Measurements from ENCODE around the gene PIAS4.

Gene PIAS4

GRCh38 chr19:3981736-3982681 is 25.5 kb upstream of the PIAS4 start:
- Histone ChIP-seq H3K27me3 (ENCODE audit: low read length) (no peaks in the 10 kb centered on the region), H3K9me2 (replicated peaks; ENCODE audit: insufficient read depth, low read length) (no peaks in the 10 kb centered on the region), H3K9ac (ENCODE audit: low read length) (no peak overlapping the region), H3K36me3 (ENCODE audit: low read length) (peaks cover 54% of the 10 kb centered on the region), H3K9me3 (ENCODE audit: insufficient read depth, low read length) (no peaks in the 10 kb centered on the region), H3K4me2 (ENCODE audit: low read depth, low read length, poor library complexity, severe bottlenecking) (no peak overlapping the region), H4K20me1 (ENCODE audit: low read depth, low read length) (peaks cover 48% of the 10 kb centered on the region; the same call in 1 of the 2 replicates), H3F3A (ENCODE audit: insufficient read depth) (peaks cover 67% of the 10 kb centered on the region), H3K4me3 (ENCODE audit: insufficient read depth, low read length, poor library complexity, severe bottlenecking) (no peak overlapping the region), H3K27ac (ENCODE audit: low read depth, low read length) (no peak overlapping the region), H3K79me2 (ENCODE audit: insufficient read depth, low read length) (peaks cover 57% of the 10 kb centered on the region), H2AFZ (ENCODE audit: low read depth, low read length, severe bottlenecking) (no peak overlapping the region)
- no peak for TF ChIP-seq EZH2phosphoT487 (conservative IDR thresholded peaks at IDR 0.05; ENCODE audit: low read length)
- TF ChIP-seq, protein P1, sequence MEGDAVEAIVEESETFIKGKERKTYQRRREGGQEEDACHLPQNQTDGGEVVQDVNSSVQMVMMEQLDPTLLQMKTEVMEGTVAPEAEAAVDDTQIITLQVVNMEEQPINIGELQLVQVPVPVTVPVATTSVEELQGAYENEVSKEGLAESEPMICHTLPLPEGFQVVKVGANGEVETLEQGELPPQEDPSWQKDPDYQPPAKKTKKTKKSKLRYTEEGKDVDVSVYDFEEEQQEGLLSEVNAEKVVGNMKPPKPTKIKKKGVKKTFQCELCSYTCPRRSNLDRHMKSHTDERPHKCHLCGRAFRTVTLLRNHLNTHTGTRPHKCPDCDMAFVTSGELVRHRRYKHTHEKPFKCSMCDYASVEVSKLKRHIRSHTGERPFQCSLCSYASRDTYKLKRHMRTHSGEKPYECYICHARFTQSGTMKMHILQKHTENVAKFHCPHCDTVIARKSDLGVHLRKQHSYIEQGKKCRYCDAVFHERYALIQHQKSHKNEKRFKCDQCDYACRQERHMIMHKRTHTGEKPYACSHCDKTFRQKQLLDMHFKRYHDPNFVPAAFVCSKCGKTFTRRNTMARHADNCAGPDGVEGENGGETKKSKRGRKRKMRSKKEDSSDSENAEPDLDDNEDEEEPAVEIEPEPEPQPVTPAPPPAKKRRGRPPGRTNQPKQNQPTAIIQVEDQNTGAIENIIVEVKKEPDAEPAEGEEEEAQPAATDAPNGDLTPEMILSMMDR (IDR thresholded peaks at IDR 0.05; ENCODE audit: insufficient read depth, low read length, poor library complexity, severe bottlenecking), result no peak

GRCh38 chr19:3982701-3983541 is 24.6 kb upstream of the PIAS4 start:
- Histone ChIP-seq H3K9ac (ENCODE audit: low read length) (no peak overlapping the region), H3F3A (ENCODE audit: insufficient read depth) (peaks cover 71% of the 10 kb centered on the region), H3K79me2 (ENCODE audit: insufficient read depth, low read length) (peaks cover 57% of the 10 kb centered on the region), H3K9me3 (ENCODE audit: insufficient read depth, low read length) (no peaks in the 10 kb centered on the region), H3K36me3 (ENCODE audit: low read length) (peaks cover 49% of the 10 kb centered on the region), H3K9me2 (replicated peaks; ENCODE audit: insufficient read depth, low read length) (no peaks in the 10 kb centered on the region), H3K4me3 (ENCODE audit: insufficient read depth, low read length, poor library complexity, severe bottlenecking) (no peak overlapping the region), H2AFZ (ENCODE audit: low read depth, low read length, severe bottlenecking) (no peak overlapping the region), H3K4me2 (ENCODE audit: low read depth, low read length, poor library complexity, severe bottlenecking) (peak overlapping the region; percentile 74), H3K27ac (ENCODE audit: low read depth, low read length) (no peak overlapping the region), H3K27me3 (ENCODE audit: low read length) (no peaks in the 10 kb centered on the region), H4K20me1 (ENCODE audit: low read depth, low read length) (peaks cover 43% of the 10 kb centered on the region; the same call in 1 of the 2 replicates)
- TF ChIP-seq EZH2phosphoT487 (conservative IDR thresholded peaks at IDR 0.05; ENCODE audit: low read length), result no peak
- TF ChIP-seq, protein P1 (IDR thresholded peaks at IDR 0.05; ENCODE audit: insufficient read depth, low read length, poor library complexity, severe bottlenecking), result no peak

GRCh38 chr19:3983542-3983914 is 24.0 kb upstream of the PIAS4 start:
- H3K4me3 ChIP-seq (ENCODE audit: insufficient read depth, low read length, poor library complexity, severe bottlenecking), result peak overlapping the region; percentile 89

More at GRCh38 chr19:3983542-3983914, 24.0 kb upstream of the PIAS4 start:
- Histone ChIP-seq H3K79me2 (ENCODE audit: insufficient read depth, low read length) (peaks cover 57% of the 10 kb centered on the region), H3K27me3 (ENCODE audit: low read length) (no peaks in the 10 kb centered on the region), H3K4me2 (ENCODE audit: low read depth, low read length, poor library complexity, severe bottlenecking) (peak overlapping the region; percentile 74), H3K9ac (ENCODE audit: low read length) (peak overlapping the region; percentile 94), H3K9me2 (replicated peaks; ENCODE audit: insufficient read depth, low read length) (no peaks in the 10 kb centered on the region), H3K27ac (ENCODE audit: low read depth, low read length) (peak overlapping the region; percentile 87), H3K36me3 (ENCODE audit: low read length) (peaks cover 45% of the 10 kb centered on the region), H2AFZ (ENCODE audit: low read depth, low read length, severe bottlenecking) (no peak overlapping the region), H3K9me3 (ENCODE audit: insufficient read depth, low read length) (no peaks in the 10 kb centered on the region), H3F3A (ENCODE audit: insufficient read depth) (peaks cover 69% of the 10 kb centered on the region), H4K20me1 (ENCODE audit: low read depth, low read length) (peaks cover 39% of the 10 kb centered on the region; the same call in 1 of the 2 replicates)
- TF ChIP-seq, protein P1 (IDR thresholded peaks at IDR 0.05; ENCODE audit: insufficient read depth, low read length, poor library complexity, severe bottlenecking), result no peak
- TF ChIP-seq EZH2phosphoT487 (conservative IDR thresholded peaks at IDR 0.05; ENCODE audit: low read length), result no peak

Data from SU-DHL-6 (cell line).